ENCODE results near the gene NXPE3. TPM values are rescaled to one million over a fixed set of nuclear protein-coding genes. Genes with fewer than 3 reads are reported as not detected.

The NXPE3 gene
- total RNA-seq, 4 donors from 2014 or later: 1.4 to 62.7 (median 3.2) TPM

GRCh38 chr3:101848326-101848725, 69.3 kb downstream of the NXPE3 start:
- Histone ChIP-seq H3K4me3 (peak overlapping the region in 3 of 4 donors; percentile 88 to 95 (median 95)), H3K36me3 (peaks cover 0 to 15% (median 4%) of the 10 kb centered on the region in 3 donors), H3K9me3 (no peaks in the 10 kb centered on the region), H3K27ac (peak overlapping the region; percentile 99 to 100 (median 100)), H3K4me1 (peaks cover 0 to 21% (median 0%) of the 10 kb centered on the region in 4 donors), H3K27me3 (no peaks in the 10 kb centered on the region)
- no peak for DNase-seq
- TF ChIP-seq POLR2A (IDR thresholded peaks at IDR 0.05): no peak
- TF ChIP-seq, protein P1, sequence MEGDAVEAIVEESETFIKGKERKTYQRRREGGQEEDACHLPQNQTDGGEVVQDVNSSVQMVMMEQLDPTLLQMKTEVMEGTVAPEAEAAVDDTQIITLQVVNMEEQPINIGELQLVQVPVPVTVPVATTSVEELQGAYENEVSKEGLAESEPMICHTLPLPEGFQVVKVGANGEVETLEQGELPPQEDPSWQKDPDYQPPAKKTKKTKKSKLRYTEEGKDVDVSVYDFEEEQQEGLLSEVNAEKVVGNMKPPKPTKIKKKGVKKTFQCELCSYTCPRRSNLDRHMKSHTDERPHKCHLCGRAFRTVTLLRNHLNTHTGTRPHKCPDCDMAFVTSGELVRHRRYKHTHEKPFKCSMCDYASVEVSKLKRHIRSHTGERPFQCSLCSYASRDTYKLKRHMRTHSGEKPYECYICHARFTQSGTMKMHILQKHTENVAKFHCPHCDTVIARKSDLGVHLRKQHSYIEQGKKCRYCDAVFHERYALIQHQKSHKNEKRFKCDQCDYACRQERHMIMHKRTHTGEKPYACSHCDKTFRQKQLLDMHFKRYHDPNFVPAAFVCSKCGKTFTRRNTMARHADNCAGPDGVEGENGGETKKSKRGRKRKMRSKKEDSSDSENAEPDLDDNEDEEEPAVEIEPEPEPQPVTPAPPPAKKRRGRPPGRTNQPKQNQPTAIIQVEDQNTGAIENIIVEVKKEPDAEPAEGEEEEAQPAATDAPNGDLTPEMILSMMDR (IDR thresholded peaks at IDR 0.05): no peak

DNA sequence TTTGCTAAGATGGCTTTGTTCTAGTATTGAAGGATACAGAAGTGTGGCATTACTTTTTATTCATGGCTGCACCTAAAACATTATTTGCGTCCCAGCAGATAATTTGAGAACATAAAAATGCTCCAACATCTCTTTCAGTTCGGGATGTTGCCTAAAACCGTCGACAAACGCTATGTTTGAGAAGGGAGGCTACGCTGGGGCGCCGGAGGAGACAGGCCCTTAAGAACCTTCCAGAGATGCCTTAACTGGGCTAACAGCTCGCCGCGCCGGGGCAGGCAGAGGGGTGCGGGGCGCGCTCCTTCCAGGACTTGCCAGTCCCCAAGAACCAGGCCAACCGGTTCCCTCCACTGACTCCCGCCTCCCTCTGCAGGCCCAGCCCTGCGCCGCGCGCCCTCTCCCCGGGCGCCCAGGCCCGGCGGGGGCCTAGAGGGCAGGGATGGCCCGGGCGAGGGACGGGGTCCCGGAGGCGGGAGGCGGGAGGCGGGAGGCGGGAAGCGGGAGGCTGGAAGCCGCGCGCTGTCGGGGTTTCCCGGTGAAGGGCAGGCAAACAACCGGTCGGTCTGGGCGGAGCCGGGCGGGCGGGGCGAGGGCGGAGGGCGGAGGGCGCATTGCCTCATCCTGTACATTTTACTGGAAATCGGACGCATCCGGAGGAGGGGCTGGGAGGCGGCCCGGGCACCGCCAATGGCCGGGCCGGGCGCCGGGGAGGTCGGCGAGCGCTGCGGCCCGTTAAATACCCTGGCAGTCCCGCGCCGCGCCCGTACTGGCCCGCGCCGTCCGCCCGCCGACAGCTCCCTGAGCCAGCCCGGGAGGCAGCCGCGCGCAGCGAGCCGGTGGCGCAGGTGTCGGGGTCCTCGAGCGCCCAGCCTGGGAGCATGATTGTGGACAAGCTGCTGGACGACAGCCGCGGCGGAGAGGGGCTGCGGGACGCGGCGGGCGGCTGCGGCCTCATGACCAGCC, 70.0 kb downstream of the NXPE3 start, which contains the start of gene NFKBIZ:
TSS of gene NFKBIZ (plus strand) at position 761 of the 960 bp plus-strand sequence. CDS start at position 876, 115 bp downstream.
- Histone ChIP-seq H3K4me1 (peaks cover 0 to 28% (median 3%) of the 10 kb centered on the region in 4 donors), H3K27ac (peak within 1 kb of the TSS; percentile 99 to 100 (median 100)), H3K4me3 (peak within 1 kb of the TSS; percentile 84 to 95 (median 92)), H3K9me3 (no peaks in the 10 kb centered on the region), H3K27me3 (no peaks in the 10 kb centered on the region), H3K36me3 (peaks cover 0 to 22% (median 5%) of the 10 kb centered on the region in 3 donors)
- peak; percentile 93 to 98 (median 98) for DNase-seq
- TF ChIP-seq, protein P1 (IDR thresholded peaks at IDR 0.05): no peak
- peak; percentile 98 for TF ChIP-seq POLR2A (IDR thresholded peaks at IDR 0.05)

- peak in 1 of 2 donors; percentile 17 for TF ChIP-seq POLR2A (IDR thresholded peaks at IDR 0.05)
- TF ChIP-seq, protein P1 (IDR thresholded peaks at IDR 0.05): peak in 2 of 6 experiments; percentile 11 to 19
- H3K4me1 ChIP-seq: peaks cover 0 to 33% (median 3%) of the 10 kb centered on the region in 4 donors
- no peaks in the 10 kb centered on the region for H3K9me3 ChIP-seq
- peak overlapping the region; percentile 99 to 100 (median 100) for H3K27ac ChIP-seq
- peaks cover 0 to 29% (median 5%) of the 10 kb centered on the region in 3 donors for H3K36me3 ChIP-seq
- peak overlapping the region; percentile 84 to 95 (median 92) for H3K4me3 ChIP-seq
- DNase-seq: peak; percentile 42 to 77 (median 74)
- no peaks in the 10 kb centered on the region for H3K27me3 ChIP-seq
Measured at GRCh38 chr3:101849714-101850245, 70.8 kb downstream of the NXPE3 start.

- H3K27ac ChIP-seq: peak overlapping the region; percentile 99 to 100 (median 100)
- DNase-seq: peak in 2 of 3 donors; percentile 40 to 62
- H3K36me3 ChIP-seq: peaks cover 0 to 36% (median 5%) of the 10 kb centered on the region in 3 donors
- H3K4me1 ChIP-seq: peaks cover 0 to 33% (median 3%) of the 10 kb centered on the region in 4 donors
- TF ChIP-seq POLR2A (IDR thresholded peaks at IDR 0.05): no peak
- TF ChIP-seq, protein P1 (IDR thresholded peaks at IDR 0.05): no peak
- H3K9me3 ChIP-seq: no peaks in the 10 kb centered on the region
- no peaks in the 10 kb centered on the region for H3K27me3 ChIP-seq
- peak overlapping the region; percentile 84 to 95 (median 92) for H3K4me3 ChIP-seq
Measured at GRCh38 chr3:101850246-101851051, 71.4 kb downstream of the NXPE3 start.

All from Peyer's patch (tissue), 4 donors.